GM19328 (cell line): Measurements from ENCODE around the gene NBEAL2.
A peak's percentile ranks its signal among the peaks of the same experiment; 100 is the strongest.
"Not testable (repeated sequence)": the region's sequence is repeated elsewhere in the genome, so short reads cannot be mapped to it uniquely, and the experiment has no call there.

Source experiments
- ATAC-seq: cut with Tn5 transposase; IDR thresholded peaks from one replicate; pipeline ENCODE4 v1.9.1; 2021; ENCODE audit warnings: mild to moderate bottlenecking, moderate library complexity; ENCODE audit not compliant: unreplicated experiment

The NBEAL2 gene

GRCh38 chr3:46959161-46959511 lies 20.3 kb upstream of the NBEAL2 start:
- ATAC-seq: no peak

DNA sequence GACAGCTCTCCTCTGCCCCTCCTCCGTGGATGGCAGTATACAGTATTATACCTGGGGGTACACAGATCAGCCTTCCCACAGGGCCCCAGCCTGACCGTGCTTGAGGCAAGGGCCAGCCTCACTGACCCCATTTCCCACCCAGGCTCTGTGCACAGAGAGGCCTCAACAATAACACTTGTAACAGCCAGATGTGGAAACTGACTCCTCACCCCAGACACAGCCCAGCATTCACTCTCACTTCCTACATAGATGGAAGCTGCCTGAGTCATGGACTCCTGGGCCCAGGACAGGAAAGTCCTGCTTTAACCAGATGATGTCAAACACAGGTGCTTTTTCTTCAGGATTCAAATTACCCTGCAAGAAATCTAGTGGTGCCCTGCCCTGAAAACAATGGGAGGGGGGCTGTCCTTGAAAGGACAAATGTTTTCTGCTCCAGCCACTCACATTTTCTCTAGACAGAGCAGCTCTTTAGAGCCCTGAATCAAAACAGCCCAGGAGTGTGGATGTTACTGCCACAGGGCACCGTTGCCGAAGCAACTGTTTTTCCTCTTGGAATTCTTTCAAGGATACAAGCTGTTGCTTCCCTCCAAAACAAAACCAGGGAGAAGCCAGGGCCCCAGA lies 19.3 kb upstream of the NBEAL2 start:
- no peak for ATAC-seq

GRCh38 chr3:46960835-46961234 lies 18.6 kb upstream of the NBEAL2 start:
- no peak for ATAC-seq

GRCh38 chr3:46962427-46962826 lies 17.0 kb upstream of the NBEAL2 start:
- ATAC-seq: no peak

GRCh38 chr3:46962990-46963389 lies 16.5 kb upstream of the NBEAL2 start:
- ATAC-seq: no peak

- ATAC-seq: not testable (repeated sequence)
Observed at GRCh38 chr3:46964038-46964590, 15.4 kb upstream of the NBEAL2 start.

- no peak for ATAC-seq
Observed at GRCh38 chr3:46965151-46965550, 14.3 kb upstream of the NBEAL2 start.

DNA sequence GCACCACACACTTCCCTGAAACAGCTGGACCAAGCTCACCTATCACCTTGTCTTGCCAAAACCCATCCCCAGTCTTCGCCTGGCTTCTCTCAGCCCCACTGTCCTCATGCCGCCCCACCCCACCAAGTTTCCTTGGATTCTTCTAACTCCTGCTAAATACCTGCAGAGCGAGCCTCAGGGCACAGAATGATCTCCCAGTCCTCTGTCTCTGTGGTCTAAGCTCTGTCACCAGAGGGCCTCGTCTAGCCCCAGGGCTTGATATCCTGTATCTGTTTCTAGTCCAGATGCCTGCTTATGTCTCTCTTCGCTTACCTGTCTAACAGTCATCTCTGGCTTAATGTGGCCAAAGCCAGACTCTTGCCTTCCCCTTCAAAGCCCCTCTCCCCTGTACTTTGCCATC lies 12.7 kb upstream of the NBEAL2 start:
- ATAC-seq: no peak

- ATAC-seq: no peak
Observed at GRCh38 chr3:46968783-46969428, 10.6 kb upstream of the NBEAL2 start.

DNA sequence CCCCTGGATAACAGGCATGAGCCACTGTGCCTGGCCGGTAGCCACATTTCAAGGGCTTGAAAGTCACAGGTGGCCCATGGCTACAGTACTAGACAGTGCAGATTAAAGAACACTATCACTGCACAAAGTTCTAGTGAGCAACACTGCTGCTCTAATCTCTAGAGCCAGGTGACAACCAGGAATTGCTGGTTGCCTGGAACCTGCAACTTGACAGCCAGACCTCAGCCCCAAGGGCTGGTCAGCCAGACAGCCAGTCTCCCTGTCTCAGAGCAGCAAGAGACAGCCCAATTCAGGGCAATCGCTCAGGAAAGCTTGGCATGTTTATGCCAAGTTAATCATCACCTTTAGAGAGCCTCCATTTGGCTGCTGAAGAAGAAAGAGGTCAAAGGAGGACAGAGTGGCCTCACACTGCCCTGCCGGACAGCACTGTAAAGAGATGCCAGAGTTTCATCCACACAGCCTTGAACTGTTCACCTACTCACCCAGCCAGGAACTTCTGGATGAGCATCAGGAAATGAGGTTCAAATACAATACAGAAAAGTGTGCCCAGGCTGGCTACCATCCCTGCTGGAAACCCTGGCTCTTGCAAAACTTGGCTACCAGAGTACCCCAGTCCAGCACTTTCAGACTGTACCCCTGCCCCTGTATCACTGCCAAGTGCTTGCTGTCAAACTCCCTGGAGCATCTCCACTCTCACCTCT lies 8.9 kb upstream of the NBEAL2 start:
- no peak for ATAC-seq

DNA sequence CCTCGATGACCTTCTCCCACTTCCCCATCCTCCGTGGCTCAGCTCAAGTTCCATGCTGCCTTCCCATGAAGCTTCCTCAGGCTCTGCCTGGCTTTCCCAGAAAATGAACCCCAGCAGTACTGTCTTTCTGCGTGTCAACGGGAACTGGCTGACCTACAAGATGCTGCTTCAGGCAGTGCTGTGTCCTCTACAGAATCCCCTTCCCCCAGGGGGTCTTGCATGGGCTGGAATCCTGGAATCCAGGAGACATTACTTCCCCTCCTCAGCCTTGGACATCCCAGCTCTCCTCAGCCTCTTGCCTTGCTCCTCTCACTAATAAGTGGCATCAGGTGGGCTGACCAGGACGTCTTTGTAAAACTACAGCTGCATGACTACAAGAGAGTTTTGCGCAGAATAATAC lies 8.3 kb upstream of the NBEAL2 start:
- ATAC-seq: no peak

GRCh38 chr3:46971742-46972141 lies 7.7 kb upstream of the NBEAL2 start:
- no peak for ATAC-seq

- ATAC-seq: no peak
Observed at GRCh38 chr3:46972396-46972795, 7.1 kb upstream of the NBEAL2 start.

GRCh38 chr3:46974421-46975171 lies 4.9 kb upstream of the NBEAL2 start:
- no peak for ATAC-seq

- peak; percentile 56 for ATAC-seq
Observed at GRCh38 chr3:46976326-46977190, 2.9 kb upstream of the NBEAL2 start, which contains the start of gene CCDC12. Gene CCDC12 (minus strand): TSS chr3:46976745. CDS start chr3:46976732, 13 bp downstream.

GRCh38 chr3:46977811-46978195 lies 1.7 kb upstream of the NBEAL2 start:
- no peak for ATAC-seq

DNA sequence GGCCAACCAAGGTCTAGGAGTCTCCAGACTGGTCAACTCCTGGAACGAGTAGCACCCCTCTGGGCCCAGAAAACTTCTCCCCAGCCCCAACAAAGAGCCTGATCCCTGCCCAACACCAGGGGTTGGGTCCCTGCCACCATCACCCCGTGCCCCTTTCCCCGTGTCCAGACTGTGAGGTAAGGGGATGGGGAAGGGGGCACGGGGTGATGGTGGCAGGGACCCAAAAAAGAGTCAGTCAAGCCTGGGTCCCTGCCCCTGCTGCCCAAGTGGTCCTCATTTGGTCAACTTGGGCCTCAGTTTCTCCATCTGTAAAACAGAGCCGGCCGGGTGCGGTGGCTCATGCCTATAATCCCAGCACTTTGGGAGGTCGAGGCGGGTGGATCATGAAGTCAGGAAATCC lies 1.1 kb upstream of the NBEAL2 start:
- ATAC-seq: no peak

GRCh38 chr3:46979958-46980497 lies 562 bp downstream of the NBEAL2 start:
- ATAC-seq: no peak

- ATAC-seq: no peak
Observed at GRCh38 chr3:46981932-46982471, 2.5 kb downstream of the NBEAL2 start.

GRCh38 chr3:46982546-46982945 lies 3.1 kb downstream of the NBEAL2 start:
- no peak for ATAC-seq
